ENCODE results near the gene PILRA.
"Not testable (repeated sequence)": the region's sequence is repeated elsewhere in the genome, so short reads cannot be mapped to it uniquely, and the experiment has no call there.

PILRA gene

GRCh38 chr7:100358027-100358856 lies 15.0 kb upstream of the PILRA start, which contains the start of gene PILRB:
PILRB (plus strand) TSS chr7:100358117; CDS start chr7:100358303, 186 bp downstream.
- no peak for DNase-seq

- no peak for DNase-seq
Measured at GRCh38 chr7:100358857-100359212, 14.5 kb upstream of the PILRA start.

- DNase-seq: no peak
Measured at GRCh38 chr7:100360135-100360854, 13.0 kb upstream of the PILRA start.

GRCh38 chr7:100363098-100363497 lies 10.2 kb upstream of the PILRA start:
- DNase-seq: no peak

- DNase-seq: not testable (repeated sequence)
Measured at GRCh38 chr7:100363797-100364196, 9.5 kb upstream of the PILRA start.

GRCh38 chr7:100364480-100364879 lies 8.8 kb upstream of the PILRA start:
- DNase-seq: no peak

- DNase-seq: not testable (repeated sequence)
Measured at GRCh38 chr7:100365998-100366367, 7.3 kb upstream of the PILRA start.

- DNase-seq: no peak
Measured at GRCh38 chr7:100366411-100367250, 6.7 kb upstream of the PILRA start.

- DNase-seq: no peak
Measured at GRCh38 chr7:100367251-100367620, 6.1 kb upstream of the PILRA start.

GRCh38 chr7:100367676-100368613 lies 5.3 kb upstream of the PILRA start:
- no peak for DNase-seq

- no peak for DNase-seq
Measured at GRCh38 chr7:100369105-100369504, 4.2 kb upstream of the PILRA start.

- no peak for DNase-seq
Measured at GRCh38 chr7:100370303-100370702, 3.0 kb upstream of the PILRA start.

- DNase-seq: no peak
Measured at GRCh38 chr7:100370746-100371145, 2.5 kb upstream of the PILRA start.

- DNase-seq: no peak
Measured at GRCh38 chr7:100371561-100372171, 1.6 kb upstream of the PILRA start.

GRCh38 chr7:100372256-100372655 lies 1.0 kb upstream of the PILRA start:
- DNase-seq: no peak

- no peak for DNase-seq
Measured at GRCh38 chr7:100372694-100373093, 593 bp upstream of the PILRA start.

- not testable (repeated sequence) for DNase-seq
Measured at GRCh38 chr7:100373870-100374598, 747 bp downstream of the PILRA start.

- DNase-seq: no peak
Measured at GRCh38 chr7:100374601-100375000, 1.3 kb downstream of the PILRA start.

- no peak for DNase-seq
Measured at GRCh38 chr7:100376066-100376465, 2.8 kb downstream of the PILRA start.

- no peak for DNase-seq
Measured at GRCh38 chr7:100378114-100378755, 4.9 kb downstream of the PILRA start.

Measured in T-helper 9 cell (primary cell).